A549 treated with RU486 at 1 μM for 4 hours (cell line): Measurements from ENCODE around the gene STRAP. TPM values are rescaled to one million over a fixed set of nuclear protein-coding genes. Genes with fewer than 3 reads are reported as not detected.

Experiments used
- total RNA-seq: library from RNA; stranded (reverse); fragments of 200-300 nt; extraction: Qiagen RNA extraction; gene quantifications from 5 replicates; pipeline ENCODE4 v1.2.3, GENCODE V29; 2022; ENCODE audit warnings: low read depth

STRAP gene, protein sequence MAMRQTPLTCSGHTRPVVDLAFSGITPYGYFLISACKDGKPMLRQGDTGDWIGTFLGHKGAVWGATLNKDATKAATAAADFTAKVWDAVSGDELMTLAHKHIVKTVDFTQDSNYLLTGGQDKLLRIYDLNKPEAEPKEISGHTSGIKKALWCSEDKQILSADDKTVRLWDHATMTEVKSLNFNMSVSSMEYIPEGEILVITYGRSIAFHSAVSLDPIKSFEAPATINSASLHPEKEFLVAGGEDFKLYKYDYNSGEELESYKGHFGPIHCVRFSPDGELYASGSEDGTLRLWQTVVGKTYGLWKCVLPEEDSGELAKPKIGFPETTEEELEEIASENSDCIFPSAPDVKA
- total RNA-seq = 146 to 210 TPM (median 197 TPM) in 5 replicates

DNA sequence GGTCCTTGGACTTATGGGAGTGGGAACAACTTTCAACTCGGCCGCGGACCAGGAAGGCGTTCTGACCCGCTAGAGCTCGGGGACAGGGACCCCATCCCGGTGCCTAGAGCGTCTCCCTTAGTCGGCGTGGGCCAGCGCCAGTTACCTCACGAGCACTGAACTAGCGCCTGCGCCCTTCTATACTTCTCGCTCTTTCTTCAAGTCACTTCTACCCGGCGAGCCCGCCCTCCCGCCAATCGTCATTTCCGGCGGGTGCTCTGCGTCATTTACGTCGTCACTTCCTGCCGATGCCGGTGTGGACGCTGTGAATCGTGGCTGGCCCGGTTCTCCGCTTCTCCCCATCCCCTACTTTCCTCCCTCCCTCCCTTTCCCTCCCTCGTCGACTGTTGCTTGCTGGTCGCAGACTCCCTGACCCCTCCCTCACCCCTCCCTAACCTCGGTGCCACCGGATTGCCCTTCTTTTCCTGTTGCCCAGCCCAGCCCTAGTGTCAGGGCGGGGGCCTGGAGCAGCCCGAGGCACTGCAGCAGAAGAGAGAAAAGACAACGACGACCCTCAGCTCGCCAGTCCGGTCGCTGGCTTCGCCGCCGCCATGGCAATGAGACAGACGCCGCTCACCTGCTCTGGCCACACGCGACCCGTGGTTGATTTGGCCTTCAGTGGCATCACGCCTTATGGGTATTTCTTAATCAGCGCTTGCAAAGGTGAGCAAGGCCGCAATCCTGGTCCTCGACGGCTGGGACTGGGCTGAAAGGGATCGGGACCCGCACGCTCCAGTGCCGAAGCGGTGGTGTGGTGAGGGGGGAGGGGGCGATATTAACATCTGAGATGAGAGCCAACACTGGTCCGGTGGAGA, at the start of gene STRAP:
STRAP (plus strand) TSS at position 270 of the 854 bp plus-strand sequence; CDS start at position 591, 321 bp downstream.

DNA sequence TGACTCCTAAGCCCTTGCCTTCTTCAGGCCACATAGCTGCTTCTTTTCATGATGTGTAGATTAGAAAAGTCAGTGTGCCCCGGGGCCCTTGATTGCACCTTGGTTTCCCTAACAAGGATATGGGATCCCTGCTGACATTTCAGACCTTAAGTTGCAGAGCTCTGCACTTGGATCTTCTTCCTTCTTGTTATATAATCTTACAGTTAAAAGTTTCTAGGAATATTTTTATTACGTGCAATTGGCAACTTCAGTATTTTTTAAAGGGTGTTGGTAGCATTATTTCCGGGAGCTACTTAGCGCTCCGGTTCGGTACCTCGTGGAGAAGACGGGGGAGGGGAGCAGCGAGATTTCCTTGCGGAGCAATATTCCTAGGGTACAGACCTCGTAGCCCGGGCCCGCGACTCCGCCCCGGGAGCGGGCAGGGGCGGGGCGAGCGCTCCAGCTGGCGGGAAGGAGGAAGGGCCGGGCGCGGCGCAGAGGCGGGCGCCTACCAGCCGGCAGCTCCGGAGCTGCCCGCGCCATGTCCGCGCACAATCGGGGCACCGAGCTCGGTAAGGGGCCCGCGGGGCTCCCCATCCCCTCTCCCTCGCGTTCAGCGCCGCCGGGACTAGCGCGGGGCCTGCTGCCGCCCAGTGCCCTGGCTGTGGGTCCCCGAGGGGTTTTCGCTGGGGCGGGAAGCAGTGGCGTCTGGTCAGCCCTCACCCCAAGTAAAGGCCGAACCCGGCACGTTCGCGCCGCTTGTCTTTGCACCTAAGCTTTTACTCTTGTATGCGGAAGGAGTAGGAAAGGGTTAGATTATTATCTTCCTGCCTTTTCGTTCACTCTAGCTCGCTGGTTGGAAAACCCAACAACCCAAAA, 28.9 kb downstream of the STRAP start, which contains the start of gene DERA:
DERA (plus strand) TSS at position 469 of the 858 bp plus-strand sequence; CDS start at position 521, 52 bp downstream.

Other genes starting within 250 kb of the STRAP start
- 28.6 to 36.8 TPM (median 34.4 TPM) in 5 replicates for gene EPS8, start 93.0 kb upstream of the STRAP start, total RNA-seq
- 38.4 to 53.2 TPM (median 43.2 TPM) in 5 replicates for gene DERA, start 28.9 kb downstream of the STRAP start, total RNA-seq